Measurements from ENCODE around the gene DDX19B.

The DDX19B gene

GRCh38 chr16:70364399-70364798 lies 65.4 kb downstream of the DDX19B start:
- DNase-seq = no peak

GRCh38 chr16:70370145-70370544 lies 71.2 kb downstream of the DDX19B start:
- DNase-seq = peak; percentile 39

- no peak for DNase-seq
These were observed 71.9 kb downstream of the DDX19B start for GRCh38 chr16:70370924-70371323.

- DNase-seq = no peak
These were observed 74.1 kb downstream of the DDX19B start for GRCh38 chr16:70372921-70373728.

- DNase-seq = no peak
These were observed 75.2 kb downstream of the DDX19B start for GRCh38 chr16:70374213-70374612.

GRCh38 chr16:70375636-70376611 lies 76.9 kb downstream of the DDX19B start:
- DNase-seq = no peak

GRCh38 chr16:70377782-70378181 lies 78.8 kb downstream of the DDX19B start:
- no peak for DNase-seq

- no peak for DNase-seq
These were observed 80.0 kb downstream of the DDX19B start for GRCh38 chr16:70378869-70379493.

GRCh38 chr16:70380248-70380918 lies 81.4 kb downstream of the DDX19B start:
- DNase-seq = peak; percentile 84

- peak; percentile 99 for DNase-seq
These were observed 82.1 kb downstream of the DDX19B start for GRCh38 chr16:70380919-70381603.

- no peak for DNase-seq
These were observed 82.8 kb downstream of the DDX19B start for GRCh38 chr16:70381604-70382342.

GRCh38 chr16:70383421-70383960 lies 84.5 kb downstream of the DDX19B start:
- no peak for DNase-seq

Measured in activated CD4-positive, alpha-beta T cell treated with anti-CD3 and anti-CD28 coated beads, Interleukin-2, Interleukin-6, amounts not matched to agents 100 ng/mL and 50 ng/mL, durations not matched to agents 16 hours and 8 hours (primary cell).